Erythroblast (primary cell): ENCODE results near the gene MBD3.

Source experiments
- DNase-seq, 2 experiments: peaks; one replicate each; lab custom pipeline; 2025; lab: John Stamatoyannopoulos, UW
- GATA1 ChIP-seq: IDR thresholded peaks from 2 replicates; pipeline ENCODE4 v1.6.1; 2011; ENCODE audit warnings: low read depth, mild to moderate bottlenecking, control low read depth, low read length, moderate library complexity
- POLR2A ChIP-seq: IDR thresholded peaks from 2 replicates; pipeline ENCODE4 v1.6.1; 2011; ENCODE audit warnings: mild to moderate bottlenecking, low read length

Gene MBD3

GRCh38 chr19:1526066-1526778 lies 66.4 kb downstream of the MBD3 start:
- no peak for DNase-seq
- TF ChIP-seq GATA1 (no peak), POLR2A (no peak)

GRCh38 chr19:1525343-1525742 lies 67.3 kb downstream of the MBD3 start:
- no peak for DNase-seq
- no peak for TF ChIP-seq POLR2A
- no peak for TF ChIP-seq GATA1

- no peak for DNase-seq
- TF ChIP-seq GATA1 (no peak), POLR2A (no peak)
Measured at GRCh38 chr19:1524972-1525325, 67.7 kb downstream of the MBD3 start.

DNA sequence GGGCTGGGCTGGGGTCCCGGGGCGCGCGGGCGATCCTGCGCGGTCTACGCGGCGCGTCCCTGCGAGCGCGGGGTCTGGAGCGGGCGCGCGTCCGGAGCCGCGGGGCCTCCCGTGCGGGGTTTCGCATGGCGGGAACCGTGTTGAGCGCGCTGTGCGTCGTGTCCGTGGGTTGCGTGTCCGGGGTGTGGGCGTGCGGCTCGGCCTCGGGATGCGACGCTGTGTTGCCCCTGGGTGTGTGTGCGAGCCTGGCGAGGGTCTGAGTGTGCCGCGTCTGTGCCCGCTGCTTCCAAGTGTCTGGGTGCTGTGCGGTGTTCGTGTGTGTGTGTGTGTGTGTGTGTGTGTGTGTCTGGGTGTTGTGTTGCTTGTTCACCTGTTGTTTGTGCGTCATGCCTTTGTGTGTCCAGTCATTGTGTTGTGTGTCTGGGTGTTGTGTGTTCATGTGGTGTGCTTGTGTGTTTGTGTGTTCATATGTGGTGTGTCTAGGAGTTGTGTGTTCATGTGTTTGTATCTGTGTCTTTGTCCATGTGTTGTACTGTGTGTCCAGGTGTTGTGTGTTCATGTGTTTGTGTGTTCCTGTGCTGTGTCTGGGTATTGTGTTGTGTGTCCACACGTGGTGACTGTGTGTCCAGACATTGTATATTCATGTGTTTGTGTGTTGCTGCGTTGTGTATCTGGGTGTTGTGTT lies 68.2 kb downstream of the MBD3 start:
- no peak for DNase-seq
- TF ChIP-seq GATA1 (no peak), POLR2A (no peak)
